HepG2 (cell line): Measurements from ENCODE around the gene UQCR11. TPM values are rescaled to one million over a fixed set of nuclear protein-coding genes. Genes with fewer than 3 reads are reported as not detected.

Source experiments
- ATAC-seq: fragments of 200-7000 bp; cut with Tn5 transposase; 3 replicates; pipeline ENCODE4 v1.9.1; 2020; ENCODE audit warnings: mild to moderate bottlenecking, moderate library complexity
- BruUV-seq: library from RNA; stranded (reverse); fragments of 400-500 nt; replicated peaks from 2 replicates; lab custom pipeline; 2021; lab: Mats Ljungman, UMichigan
- CTCF ChIA-PET: fragments of 300-600 bp; formaldehyde crosslinking; extraction: SDS; loops from one replicate; lab custom pipeline; 2021; ENCODE audit warnings: low total read pairs, inconsistent platforms, low intra/inter-chr PET ratio; lab: Yijun Ruan, JAX
- POLR2A ChIA-PET: fragments of 350-600 bp; sonication (Branson Sonifier 250); formaldehyde crosslinking; loops from one replicate; lab custom pipeline; 2020; ENCODE audit warnings: antibody characterized with exemption, inconsistent platforms; lab: Yijun Ruan, JAX
- DNase-seq: peaks from one replicate; pipeline ENCODE4 v3.0.0-alpha.2; 2015; ENCODE audit warnings: low spot score
- FAIRE-seq: peaks from 3 replicates; lab custom pipeline; 2011; peaks lifted over from hg19 to GRCh38; lab: Jason Lieb, UNC
- H2AFZ ChIP-seq: one replicate; pipeline ENCODE4 v1.6.1; 2011; ENCODE audit warnings: low read length, inconsistent platforms
- H3K27ac ChIP-seq: fragments of 300-600 bp; 3 replicates; pipeline ENCODE4 v1.8.0; 2011; ENCODE audit warnings: mixed run types, mild to moderate bottlenecking, mixed read lengths, low read length, inconsistent platforms; ENCODE audit not compliant: insufficient read depth; ENCODE audit errors: extremely low read length
- H3K27me3 ChIP-seq, 2 experiments: fragments of 200-600 bp in 1 of 2; 2 replicates in 1 of 2; 3 replicates in 1 of 2; pipeline versions ENCODE4 v1.6.0 to v1.8.0; 2011; ENCODE audit warnings: low read length in 2 of 2, mild to moderate bottlenecking in 2 of 2, moderate library complexity in 2 of 2, inconsistent platforms in 1 of 2; ENCODE audit not compliant: insufficient read depth in 2 of 2, control insufficient read depth in 1 of 2
- H3K36me3 ChIP-seq, 2 experiments: fragments of 200-600 bp in 1 of 2; replicated peaks in 1 of 2; 2 replicates in 1 of 2; 3 replicates in 1 of 2; pipeline versions ENCODE4 v1.5.1 to v1.8.0; 2011; ENCODE audit warnings: low read length in 2 of 2, inconsistent platforms in 1 of 2; ENCODE audit not compliant: insufficient read depth in 2 of 2, control insufficient read depth in 1 of 2
- H3K4me1 ChIP-seq: 2 replicates; pipeline ENCODE4 v1.5.1; 2012; ENCODE audit warnings: low read length, inconsistent platforms; ENCODE audit not compliant: insufficient read depth
- H3K4me2 ChIP-seq: 2 replicates; pipeline ENCODE4 v1.6.0; 2011; ENCODE audit warnings: low read depth, low read length, inconsistent platforms
- H3K4me3 ChIP-seq, 3 experiments: fragments of 200-600 bp in 1 of 3; sonication (generic), shearing (Covaris generic) in 1 of 3; replicated peaks in 1 of 3; 2 replicates each; pipeline ENCODE4 v1.5.1; 2011 to 2016; ENCODE audit warnings: low read length in 3 of 3, inconsistent platforms in 2 of 3, low read depth in 2 of 3, mild to moderate bottlenecking in 2 of 3, control low read depth in 1 of 3, mixed read lengths in 1 of 3; ENCODE audit not compliant: insufficient read depth in 1 of 3
- H3K79me2 ChIP-seq: one replicate; pipeline ENCODE4 v1.6.1; 2011; ENCODE audit warnings: low read length, inconsistent platforms; ENCODE audit not compliant: insufficient read depth
- H3K9ac ChIP-seq: 2 replicates; pipeline ENCODE4 v1.6.0; 2011; ENCODE audit warnings: mild to moderate bottlenecking, low read depth, low read length, inconsistent platforms; ENCODE audit not compliant: insufficient read depth
- H3K9me3 ChIP-seq: 2 replicates; pipeline ENCODE4 v1.5.1; 2012; ENCODE audit warnings: mild to moderate bottlenecking, low read length
- H4K20me1 ChIP-seq: 2 replicates; pipeline ENCODE4 v1.6.0; 2011; ENCODE audit warnings: inconsistent platforms, mild to moderate bottlenecking, low read length, moderate library complexity; ENCODE audit not compliant: insufficient read depth
- ATF7-NPFF ChIP-seq: sonication (generic); formaldehyde crosslinking; IDR thresholded peaks from 2 replicates; pipeline ENCODE4 v1.8.1; 2023; ENCODE audit warnings: mild to moderate bottlenecking, low read depth, missing genetic modification reagents, moderate library complexity
- CCDC6 ChIP-seq: sonication (generic); formaldehyde crosslinking; IDR thresholded peaks from 2 replicates; pipeline ENCODE4 v1.8.1; 2022; ENCODE audit warnings: mild to moderate bottlenecking, missing genetic modification reagents, moderate library complexity
- DNMT3B ChIP-seq: conservative IDR thresholded peaks from 2 replicates; pipeline ENCODE4 v1.6.1; 2016; ENCODE audit warnings: missing biosample characterization, control low read depth
- HOXA5 ChIP-seq: sonication (generic); formaldehyde crosslinking; IDR thresholded peaks from 2 replicates; pipeline ENCODE4 v1.4.0; 2020; ENCODE audit warnings: missing genetic modification reagents
- ISX ChIP-seq: sonication (generic); formaldehyde crosslinking; conservative IDR thresholded peaks from 2 replicates; pipeline ENCODE4 v1.5.0; 2020; ENCODE audit warnings: missing genetic modification reagents
- JDP2 ChIP-seq: sonication (generic); formaldehyde crosslinking; IDR thresholded peaks from 2 replicates; pipeline ENCODE4 v1.8.1; 2022; ENCODE audit warnings: missing genetic modification reagents, borderline replicate concordance
- JUN ChIP-seq: sonication (generic); formaldehyde crosslinking; IDR thresholded peaks from 2 replicates; pipeline ENCODE4 v1.4.0; 2020; ENCODE audit warnings: mild to moderate bottlenecking, missing genetic modification reagents
- MNT ChIP-seq: fragments of 450-650 bp; IDR thresholded peaks from 2 replicates; pipeline ENCODE4 v1.6.1; 2016
- RNF2 ChIP-seq: fragments of 450-650 bp; conservative IDR thresholded peaks from 2 replicates; pipeline ENCODE4 v1.6.1; 2016; ENCODE audit warnings: low read depth
- SKI ChIP-seq: fragments of 450-650 bp; IDR thresholded peaks from one replicate; pipeline ENCODE4 v1.6.1; 2018; ENCODE audit warnings: mild to moderate bottlenecking; ENCODE audit not compliant: partially characterized antibody
- TBP ChIP-seq: sonication (generic); formaldehyde crosslinking; IDR thresholded peaks from 2 replicates; pipeline ENCODE4 v1.5.0; 2020; ENCODE audit warnings: missing genetic modification reagents
- TSC22D2 ChIP-seq: sonication (generic); formaldehyde crosslinking; IDR thresholded peaks from 2 replicates; pipeline ENCODE4 v1.5.1; 2020; ENCODE audit warnings: missing genetic modification reagents, mild to moderate bottlenecking, borderline replicate concordance
- UBTF ChIP-seq: sonication (generic); formaldehyde crosslinking; IDR thresholded peaks from 2 replicates; pipeline ENCODE4 v1.4.0; 2020; ENCODE audit warnings: mild to moderate bottlenecking, missing genetic modification reagents
- ZFP90 ChIP-seq: sonication (generic); formaldehyde crosslinking; IDR thresholded peaks from 2 replicates; pipeline ENCODE4 v1.8.0; 2022; ENCODE audit warnings: missing genetic modification reagents, mild to moderate bottlenecking, inconsistent platforms, borderline replicate concordance
- ZFY ChIP-seq: sonication (generic); formaldehyde crosslinking; IDR thresholded peaks from 2 replicates; pipeline ENCODE4 v1.4.0; 2020; ENCODE audit warnings: missing genetic modification reagents
- ZNF17 ChIP-seq: sonication (generic); formaldehyde crosslinking; IDR thresholded peaks from 2 replicates; pipeline ENCODE4 v1.5.0; 2020; ENCODE audit warnings: mild to moderate bottlenecking, missing genetic modification reagents
- ZNF546 ChIP-seq: sonication (generic); formaldehyde crosslinking; conservative IDR thresholded peaks from 2 replicates; pipeline ENCODE4 v1.8.1; 2023; ENCODE audit warnings: mild to moderate bottlenecking, missing genetic modification reagents
- ZNF83 ChIP-seq: sonication (generic); formaldehyde crosslinking; IDR thresholded peaks from 2 replicates; pipeline ENCODE4 v1.4.0; 2020; ENCODE audit warnings: missing genetic modification reagents, mild to moderate bottlenecking, borderline replicate concordance
- WGBS: methylation state at CpG from one replicate; pipeline ENCODE4 v1.1.6; 2017; ENCODE audit warnings: low lambda C conversion rate; 5-methylcytosine and 5-hydroxymethylcytosine counted together
- in situ Hi-C: cut with HindIII; loops from 2 replicates; pipeline ENCODE4 v1.10.0; 2017; ENCODE audit warnings: low pct_unique_long_range_greater_than_20kb; ENCODE audit not compliant: extremely low pct_ligation_motif_present
- intact Hi-C: fragments of 100-400 bp; cut with micrococcal nuclease; formaldehyde crosslinking; loops from one replicate; pipeline ENCODE4 v1.10.0; 2022; ENCODE audit not compliant: unreplicated experiment
- polyA plus RNA-seq, 8 experiments: library from polyadenylated mRNA; depleted of rRNA in 3 of 8; stranded (reverse) in 7 of 8; unstranded in 1 of 8; fragments of >200 nt; fragmentation: Illumina TruSeq in 4 of 8; extraction: Trizol in 4 of 8; gene quantifications; 2 replicates each; pipeline versions ENCODE4 v1.2.1 to v1.2.3, GENCODE V29; 2011 to 2016; ENCODE audit warnings: low read depth in 4 of 8, missing spikeins in 1 of 8, mixed read lengths in 1 of 8; ENCODE audit not compliant: insufficient read depth in 1 of 8
- total RNA-seq, 5 experiments: library from RNA; depleted of rRNA; stranded (reverse); fragments of >200 nt; fragmentation: Illumina TruSeq; extraction: Trizol; gene quantifications; 2 replicates each; pipeline ENCODE4 v1.2.3, GENCODE V29; 2016; ENCODE audit warnings: low read depth in 1 of 5
- TF ChIP-seq, protein P1 (sequence below): sonication (generic); formaldehyde crosslinking; IDR thresholded peaks from 2 replicates; pipeline ENCODE4 v1.5.0; 2020; ENCODE audit warnings: missing genetic modification reagents
- TF ChIP-seq, protein P2 (sequence below): sonication (generic); formaldehyde crosslinking; IDR thresholded peaks from 2 replicates; pipeline ENCODE4 v1.8.1; 2023; ENCODE audit warnings: mild to moderate bottlenecking, missing genetic modification reagents

Gene UQCR11
- total and polyA plus RNA-seq, 2 of the 13 experiments (the other 11 are each of a cell fraction or from before 2014, with no cell fraction given), result 125 to 214 TPM

GRCh38 chr19:1553415-1553814, 51.8 kb downstream of the UQCR11 start:
- Histone ChIP-seq H3K4me2 (no peak overlapping the region), H3K27me3 (no peaks in the 10 kb centered on the region), H4K20me1 (no peaks in the 10 kb centered on the region), H3K4me3 (no peak overlapping the region), H3K36me3 (no peaks in the 10 kb centered on the region; a peak in 1 of 5 replicates), H3K4me1 (peaks cover 8% of the 10 kb centered on the region; the same call in 1 of the 2 replicates), H3K9ac (no peak overlapping the region), H3K9me3 (no peaks in the 10 kb centered on the region), H2AFZ (no peak overlapping the region), H3K79me2 (no peaks in the 10 kb centered on the region), H3K27ac (no peak overlapping the region)
- no peak for ATAC-seq
- BruUV-seq, result no TSS peak
- DNase-seq, result no peak
- FAIRE-seq, result no peak
- WGBS, result 75% methylated on average over 10 of the region's 10 CpGs
- CTCF ChIA-PET, result no interaction called here
- no peak for TF ChIP-seq ZNF546 (CRISPR knock-in tag)
- TF ChIP-seq HOXA5, result no peak
- TF ChIP-seq ATF7-NPFF, result no peak
- no peak for TF ChIP-seq TSC22D2 (CRISPR knock-in tag)
- TF ChIP-seq ZNF83 (CRISPR knock-in tag), result no peak
- TF ChIP-seq ISX (CRISPR knock-in tag), result no peak
- no peak for TF ChIP-seq TBP (CRISPR knock-in tag)
- TF ChIP-seq UBTF (CRISPR knock-in tag), result no peak
- TF ChIP-seq, protein P1, sequence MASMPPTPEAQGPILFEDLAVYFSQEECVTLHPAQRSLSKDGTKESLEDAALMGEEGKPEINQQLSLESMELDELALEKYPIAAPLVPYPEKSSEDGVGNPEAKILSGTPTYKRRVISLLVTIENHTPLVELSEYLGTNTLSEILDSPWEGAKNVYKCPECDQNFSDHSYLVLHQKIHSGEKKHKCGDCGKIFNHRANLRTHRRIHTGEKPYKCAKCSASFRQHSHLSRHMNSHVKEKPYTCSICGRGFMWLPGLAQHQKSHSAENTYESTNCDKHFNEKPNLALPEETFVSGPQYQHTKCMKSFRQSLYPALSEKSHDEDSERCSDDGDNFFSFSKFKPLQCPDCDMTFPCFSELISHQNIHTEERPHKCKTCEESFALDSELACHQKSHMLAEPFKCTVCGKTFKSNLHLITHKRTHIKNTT (CRISPR knock-in tag), result no peak
- no peak for TF ChIP-seq JDP2
- no peak for TF ChIP-seq ZFY (CRISPR knock-in tag)
- TF ChIP-seq ZNF17, result no peak
- TF ChIP-seq MNT, result no peak
- no peak for TF ChIP-seq RNF2
- no peak for TF ChIP-seq SKI
- no peak for TF ChIP-seq DNMT3B (CRISPR knock-in tag)
- no peak for TF ChIP-seq CCDC6 (CRISPR knock-in tag)
- no peak for TF ChIP-seq ZFP90 (CRISPR knock-in tag)
- TF ChIP-seq JUN (CRISPR knock-in tag), result no peak
- TF ChIP-seq, protein P2, sequence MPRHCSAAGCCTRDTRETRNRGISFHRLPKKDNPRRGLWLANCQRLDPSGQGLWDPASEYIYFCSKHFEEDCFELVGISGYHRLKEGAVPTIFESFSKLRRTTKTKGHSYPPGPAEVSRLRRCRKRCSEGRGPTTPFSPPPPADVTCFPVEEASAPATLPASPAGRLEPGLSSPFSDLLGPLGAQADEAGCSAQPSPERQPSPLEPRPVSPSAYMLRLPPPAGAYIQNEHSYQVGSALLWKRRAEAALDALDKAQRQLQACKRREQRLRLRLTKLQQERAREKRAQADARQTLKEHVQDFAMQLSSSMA (CRISPR knock-in tag), result no peak
- in situ Hi-C loops, result no loop called here
- POLR2A ChIA-PET, result no interaction called here
- intact Hi-C loops, result no loop called here
